GM18909 (cell line): Measurements from ENCODE around the gene MARCOL.
"Not testable (repeated sequence)": the region's sequence is repeated elsewhere in the genome, so short reads cannot be mapped to it uniquely, and the experiment has no call there.

ENCODE experiments used
- ATAC-seq: cut with Tn5 transposase; IDR thresholded peaks from one replicate; pipeline ENCODE4 v1.9.1; 2021; ENCODE audit warnings: mild to moderate bottlenecking; ENCODE audit not compliant: unreplicated experiment, poor library complexity

MARCOL gene

GRCh38 chr5:148261221-148261620 lies 22.9 kb downstream of the MARCOL start:
- no peak for ATAC-seq

GRCh38 chr5:148267962-148268361 lies 29.6 kb downstream of the MARCOL start:
- ATAC-seq, result no peak

- ATAC-seq, result no peak
These were observed 30.2 kb downstream of the MARCOL start, which contains the start of gene SPINK13 for GRCh38 chr5:148268566-148268965. SPINK13 (plus strand) TSS chr5:148268794; CDS start chr5:148270073, 1,279 bp downstream.

GRCh38 chr5:148275129-148275528 lies 36.8 kb downstream of the MARCOL start:
- not testable (repeated sequence) for ATAC-seq

- ATAC-seq, result not testable (repeated sequence)
These were observed 42.6 kb downstream of the MARCOL start for GRCh38 chr5:148280893-148281292.

GRCh38 chr5:148281336-148281735 lies 43.0 kb downstream of the MARCOL start:
- not testable (repeated sequence) for ATAC-seq

- ATAC-seq, result no peak
These were observed 52.2 kb downstream of the MARCOL start for GRCh38 chr5:148290271-148291195.
